Stimulated activated naive B cell treated with anti-CD40 and anti-IgM and Interleukin-4, amounts not matched to agents 10 μg/mL and 1 μg/mL and 100 μg/mL, for 72 hours (primary cell): Measurements from ENCODE around the gene CCDC136.
A peak's percentile ranks its signal among the peaks of the same experiment; 100 is the strongest.

Experiments used
- ATAC-seq, 2 donors: fragments of 150-1000 bp; cut with Tn5 transposase; replicated peaks; 2 replicates each; pipeline ENCODE4 v1.10.0; 2021; ENCODE audit warnings: moderate library complexity in 1 of 2
- DNase-seq: peaks from one replicate; pipeline ENCODE4 v3.0.0; 2021
- H3K27ac Mint-ChIP-seq: one replicate; pipeline ENCODE4 v1.8.0; 2022; ENCODE audit warnings: mild to moderate bottlenecking, mixed read lengths
- H3K27me3 Mint-ChIP-seq, 2 donors: one replicate each; pipeline ENCODE4 v1.8.0; 2022; ENCODE audit warnings: mixed read lengths in 2 of 2
- H3K36me3 Mint-ChIP-seq, 2 donors: one replicate each; pipeline ENCODE4 v1.8.0; 2022; ENCODE audit warnings: mixed read lengths in 2 of 2, mild to moderate bottlenecking in 1 of 2
- H3K4me1 Mint-ChIP-seq, 2 donors: one replicate each; pipeline ENCODE4 v1.8.0; 2022; ENCODE audit warnings: mixed read lengths in 2 of 2, mild to moderate bottlenecking in 1 of 2
- H3K4me3 Mint-ChIP-seq, 2 donors: one replicate each; pipeline ENCODE4 v1.8.0; 2022; ENCODE audit warnings: mild to moderate bottlenecking in 2 of 2, mixed read lengths in 2 of 2, moderate library complexity in 1 of 2
- H3K9me3 Mint-ChIP-seq, 2 donors: one replicate each; pipeline ENCODE4 v1.8.0; 2022; ENCODE audit warnings: mixed read lengths in 2 of 2, mild to moderate bottlenecking in 1 of 2

The CCDC136 gene

GRCh38 chr7:128791121-128791971 is at the start of gene CCDC136:
Gene CCDC136 (plus strand): TSS chr7:128791968. CDS start chr7:128792412, 444 bp downstream.
- Mint-ChIP-seq H3K4me1 (peaks cover 5 to 8% of the 10 kb centered on the region in 2 donors), H3K27me3 (no peaks in the 10 kb centered on the region), H3K27ac (peak within 1 kb of the TSS; percentile 84), H3K4me3 (peak within 1 kb of the TSS; percentile 89 to 95), H3K9me3 (no peaks in the 10 kb centered on the region), H3K36me3 (peaks cover 0 to 1% of the 10 kb centered on the region in 2 donors)
- ATAC-seq (peak; percentile 86 to 88), DNase-seq (peak; percentile 39)

- no peak for DNase-seq
- Mint-ChIP-seq H3K27me3 (no peaks in the 10 kb centered on the region), H3K4me1 (peaks cover 19 to 41% of the 10 kb centered on the region in 2 donors), H3K36me3 (peaks cover 10 to 25% of the 10 kb centered on the region in 2 donors), H3K9me3 (no peaks in the 10 kb centered on the region), H3K4me3 (no peak overlapping the region), H3K27ac (no peak overlapping the region)
- ATAC-seq: no peak
These were observed 49.6 kb upstream of the CCDC136 start for GRCh38 chr7:128742206-128742605.

GRCh38 chr7:128743112-128743772 is 48.5 kb upstream of the CCDC136 start:
- H3K4me1 Mint-ChIP-seq: peaks cover 22 to 41% of the 10 kb centered on the region in 2 donors
- DNase-seq: no peak
- no peaks in the 10 kb centered on the region for H3K9me3 Mint-ChIP-seq

GRCh38 chr7:128744366-128744905 is 47.3 kb upstream of the CCDC136 start:
- Mint-ChIP-seq H3K9me3 (no peaks in the 10 kb centered on the region), H3K4me1 (peaks cover 16 to 34% of the 10 kb centered on the region in 2 donors), H3K27ac (no peak overlapping the region), H3K27me3 (no peaks in the 10 kb centered on the region), H3K36me3 (peaks cover 19 to 31% of the 10 kb centered on the region in 2 donors), H3K4me3 (no peak overlapping the region)
- DNase-seq: no peak
- ATAC-seq: no peak

More at GRCh38 chr7:128743112-128743772, 48.5 kb upstream of the CCDC136 start:
- ATAC-seq: no peak
- H3K36me3 Mint-ChIP-seq: peaks cover 16 to 31% of the 10 kb centered on the region in 2 donors
- H3K27ac Mint-ChIP-seq: no peak overlapping the region
- H3K27me3 Mint-ChIP-seq: no peaks in the 10 kb centered on the region
- no peak overlapping the region for H3K4me3 Mint-ChIP-seq

- Mint-ChIP-seq H3K4me1 (peaks cover 16 to 34% of the 10 kb centered on the region in 2 donors), H3K27ac (no peak overlapping the region), H3K9me3 (no peaks in the 10 kb centered on the region), H3K36me3 (peaks cover 19 to 31% of the 10 kb centered on the region in 2 donors), H3K4me3 (no peak overlapping the region), H3K27me3 (no peaks in the 10 kb centered on the region)
- ATAC-seq: no peak
- DNase-seq: no peak
These were observed 46.1 kb upstream of the CCDC136 start for GRCh38 chr7:128745706-128746105.

- Mint-ChIP-seq H3K4me1 (peaks cover 11 to 23% of the 10 kb centered on the region in 2 donors), H3K27me3 (no peaks in the 10 kb centered on the region), H3K27ac (no peak overlapping the region), H3K4me3 (no peak overlapping the region), H3K9me3 (no peaks in the 10 kb centered on the region), H3K36me3 (peaks cover 15 to 24% of the 10 kb centered on the region in 2 donors)
- DNase-seq (no peak), ATAC-seq (no peak)
These were observed 44.3 kb upstream of the CCDC136 start for GRCh38 chr7:128747327-128748079.

- Mint-ChIP-seq H3K4me1 (peaks cover 8 to 9% of the 10 kb centered on the region in 2 donors), H3K9me3 (no peaks in the 10 kb centered on the region), H3K4me3 (no peak overlapping the region), H3K36me3 (peaks cover 22 to 32% of the 10 kb centered on the region in 2 donors), H3K27ac (no peak overlapping the region), H3K27me3 (no peaks in the 10 kb centered on the region)
- DNase-seq: no peak
- no peak for ATAC-seq
These were observed 39.5 kb upstream of the CCDC136 start for GRCh38 chr7:128752251-128752650.

GRCh38 chr7:128755075-128755818 is 36.5 kb upstream of the CCDC136 start:
- H3K4me3 Mint-ChIP-seq: no peak overlapping the region
- ATAC-seq (no peak), DNase-seq (no peak)
- H3K27ac Mint-ChIP-seq: no peak overlapping the region
- H3K36me3 Mint-ChIP-seq: peaks cover 24 to 37% of the 10 kb centered on the region in 2 donors
- no peaks in the 10 kb centered on the region for H3K27me3 Mint-ChIP-seq
- H3K9me3 Mint-ChIP-seq: no peaks in the 10 kb centered on the region
- H3K4me1 Mint-ChIP-seq: peaks cover 3 to 6% of the 10 kb centered on the region in 2 donors

GRCh38 chr7:128755819-128756476 is 35.8 kb upstream of the CCDC136 start:
- H3K27me3 Mint-ChIP-seq: no peaks in the 10 kb centered on the region
- H3K9me3 Mint-ChIP-seq: no peaks in the 10 kb centered on the region
- peaks cover 3 to 6% of the 10 kb centered on the region in 2 donors for H3K4me1 Mint-ChIP-seq
- H3K36me3 Mint-ChIP-seq: peaks cover 29 to 41% of the 10 kb centered on the region in 2 donors
- no peak for DNase-seq
- no peak overlapping the region for H3K27ac Mint-ChIP-seq
- no peak overlapping the region for H3K4me3 Mint-ChIP-seq
- no peak for ATAC-seq

- H3K27ac Mint-ChIP-seq: no peak overlapping the region
These were observed 34.6 kb upstream of the CCDC136 start for GRCh38 chr7:128757203-128757602.

GRCh38 chr7:128758553-128758952 is 33.2 kb upstream of the CCDC136 start:
- no peak overlapping the region for H3K4me3 Mint-ChIP-seq
- peaks cover 30 to 42% of the 10 kb centered on the region in 2 donors for H3K36me3 Mint-ChIP-seq
- DNase-seq (no peak), ATAC-seq (no peak)
- no peaks in the 10 kb centered on the region for H3K9me3 Mint-ChIP-seq
- H3K27ac Mint-ChIP-seq: no peak overlapping the region
- H3K4me1 Mint-ChIP-seq: peaks cover 3 to 6% of the 10 kb centered on the region in 2 donors
- H3K27me3 Mint-ChIP-seq: no peaks in the 10 kb centered on the region

More at GRCh38 chr7:128757203-128757602, 34.6 kb upstream of the CCDC136 start:
- Mint-ChIP-seq H3K27me3 (no peaks in the 10 kb centered on the region), H3K9me3 (no peaks in the 10 kb centered on the region), H3K4me3 (no peak overlapping the region), H3K4me1 (peaks cover 3 to 6% of the 10 kb centered on the region in 2 donors), H3K36me3 (peaks cover 31 to 45% of the 10 kb centered on the region in 2 donors)
- ATAC-seq (no peak), DNase-seq (no peak)

GRCh38 chr7:128759242-128759641 is 32.5 kb upstream of the CCDC136 start:
- Mint-ChIP-seq H3K4me3 (no peak overlapping the region), H3K9me3 (no peaks in the 10 kb centered on the region), H3K27ac (no peak overlapping the region), H3K27me3 (no peaks in the 10 kb centered on the region), H3K4me1 (peaks cover 3 to 6% of the 10 kb centered on the region in 2 donors), H3K36me3 (peaks cover 27 to 42% of the 10 kb centered on the region in 2 donors)
- no peak for DNase-seq
- peak in 1 of 2 donors; percentile 38 for ATAC-seq

- no peak for ATAC-seq
- H3K4me3 Mint-ChIP-seq: no peak overlapping the region
- no peak overlapping the region for H3K27ac Mint-ChIP-seq
- H3K27me3 Mint-ChIP-seq: no peaks in the 10 kb centered on the region
- no peaks in the 10 kb centered on the region for H3K4me1 Mint-ChIP-seq
- no peaks in the 10 kb centered on the region for H3K9me3 Mint-ChIP-seq
- H3K36me3 Mint-ChIP-seq: peaks cover 29% of the 10 kb centered on the region in 2 donors
- no peak for DNase-seq
These were observed 28.2 kb upstream of the CCDC136 start for GRCh38 chr7:128763541-128763940.
